ENCODE measurements around the gene PWP2. TPM values are rescaled to one million over a fixed set of nuclear protein-coding genes. Genes with fewer than 3 reads are reported as not detected.
"Not testable (repeated sequence)": the region's sequence is repeated elsewhere in the genome, so short reads cannot be mapped to it uniquely, and the experiment has no call there.

The PWP2 gene
- total RNA-seq, 2 experiments from 2014 or later: 4.5 to 12.2 TPM

- POLR2A ChIA-PET, H3K9me3 Mint-ChIP-seq: not testable (repeated sequence)
These were observed 14.9 kb downstream of the PWP2 start for GRCh38 chr21:44122131-44122530.

GRCh38 chr21:44127827-44128226, 20.6 kb downstream of the PWP2 start:
- H3K4me3 Mint-ChIP-seq; H3K4me1 Mint-ChIP-seq; DNase-seq; POLR2A ChIA-PET; H3K9me3 Mint-ChIP-seq; H3K27me3 Mint-ChIP-seq; H3K27ac Mint-ChIP-seq; ATAC-seq (ENCODE audit: low read depth); H3K36me3 Mint-ChIP-seq: not testable (repeated sequence)

More at GRCh38 chr21:44122131-44122530, 14.9 kb downstream of the PWP2 start:
- not testable (repeated sequence) for H3K27me3 Mint-ChIP-seq; H3K36me3 Mint-ChIP-seq; ATAC-seq (ENCODE audit: low read depth); H3K4me3 Mint-ChIP-seq; H3K4me1 Mint-ChIP-seq; DNase-seq; H3K27ac Mint-ChIP-seq

- H3K27ac Mint-ChIP-seq; H3K9me3 Mint-ChIP-seq; ATAC-seq (ENCODE audit: low read depth); POLR2A ChIA-PET; H3K36me3 Mint-ChIP-seq; H3K4me1 Mint-ChIP-seq; H3K27me3 Mint-ChIP-seq; H3K4me3 Mint-ChIP-seq; DNase-seq: not testable (repeated sequence)
These were observed 26.5 kb downstream of the PWP2 start for GRCh38 chr21:44133715-44134057.

GRCh38 chr21:44134732-44135131, 27.5 kb downstream of the PWP2 start:
- DNase-seq; ATAC-seq (ENCODE audit: low read depth); H3K27ac Mint-ChIP-seq; H3K4me1 Mint-ChIP-seq; H3K4me3 Mint-ChIP-seq; H3K27me3 Mint-ChIP-seq; H3K9me3 Mint-ChIP-seq; H3K36me3 Mint-ChIP-seq; POLR2A ChIA-PET: not testable (repeated sequence)

GRCh38 chr21:44138039-44138438, 30.8 kb downstream of the PWP2 start:
- H3K9me3 Mint-ChIP-seq, H3K27ac Mint-ChIP-seq, H3K36me3 Mint-ChIP-seq, H3K4me1 Mint-ChIP-seq, H3K27me3 Mint-ChIP-seq, POLR2A ChIA-PET, DNase-seq, H3K4me3 Mint-ChIP-seq: not testable (repeated sequence)
- ATAC-seq (ENCODE audit: low read depth): peak; percentile 43

- POLR2A ChIA-PET, H3K27me3 Mint-ChIP-seq, H3K36me3 Mint-ChIP-seq, H3K27ac Mint-ChIP-seq, H3K9me3 Mint-ChIP-seq, H3K4me3 Mint-ChIP-seq, H3K4me1 Mint-ChIP-seq: not testable (repeated sequence)
- ATAC-seq (ENCODE audit: low read depth): peak; percentile 37
- DNase-seq: peak; percentile 24
These were observed 32.8 kb downstream of the PWP2 start for GRCh38 chr21:44139787-44140551.

DNA sequence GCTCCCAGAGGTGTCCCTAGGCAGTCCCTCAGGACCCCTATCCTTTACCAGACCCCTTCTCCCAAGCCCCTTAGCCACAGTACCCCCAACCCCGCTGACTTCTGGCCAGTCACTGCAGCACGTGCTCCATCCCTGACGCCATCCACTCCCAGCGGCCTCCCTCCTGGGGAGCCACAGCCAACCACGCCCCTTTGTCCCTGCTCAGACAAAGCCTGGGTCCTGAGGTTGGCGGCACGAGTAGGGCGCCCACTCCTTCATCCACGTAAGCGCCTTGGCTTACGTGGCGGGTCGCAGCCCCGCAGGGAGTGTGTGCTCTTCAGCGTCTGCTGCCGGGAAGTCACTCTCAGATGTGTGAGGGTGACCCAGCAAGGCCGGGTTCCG, 33.3 kb downstream of the PWP2 start:
- ATAC-seq (ENCODE audit: low read depth); POLR2A ChIA-PET: not testable (repeated sequence)

GRCh38 chr21:44142470-44142869, 35.3 kb downstream of the PWP2 start:
- DNase-seq; H3K4me3 Mint-ChIP-seq; H3K36me3 Mint-ChIP-seq; H3K4me1 Mint-ChIP-seq; ATAC-seq (ENCODE audit: low read depth); H3K27me3 Mint-ChIP-seq; H3K9me3 Mint-ChIP-seq; POLR2A ChIA-PET; H3K27ac Mint-ChIP-seq: not testable (repeated sequence)

More for the DNA sequence above, 33.3 kb downstream of the PWP2 start:
- not testable (repeated sequence) for H3K4me1 Mint-ChIP-seq, H3K9me3 Mint-ChIP-seq, H3K4me3 Mint-ChIP-seq, DNase-seq, H3K27me3 Mint-ChIP-seq, H3K27ac Mint-ChIP-seq, H3K36me3 Mint-ChIP-seq

DNA sequence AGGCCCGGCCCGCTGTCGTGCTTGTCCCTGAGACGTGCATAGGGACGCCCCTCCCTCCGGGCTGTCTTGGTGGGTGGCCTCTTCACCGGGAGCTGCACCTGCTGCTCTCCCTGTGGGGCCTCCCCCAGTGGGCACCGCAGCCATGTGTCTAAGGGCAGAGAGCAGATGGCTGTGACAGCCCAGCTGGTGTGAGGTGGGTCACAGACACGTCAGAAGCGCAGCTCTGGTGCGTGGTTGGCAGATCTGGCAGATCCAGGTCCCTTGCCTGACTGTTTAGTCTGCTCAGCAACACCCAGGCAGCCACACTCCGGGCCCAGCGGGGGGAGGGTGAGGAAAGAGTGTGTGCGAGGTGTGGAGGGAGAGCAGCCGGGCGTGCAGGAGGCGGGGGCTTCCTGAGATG, 36.2 kb downstream of the PWP2 start:
- POLR2A ChIA-PET, H3K4me3 Mint-ChIP-seq, H3K27ac Mint-ChIP-seq, H3K36me3 Mint-ChIP-seq, H3K4me1 Mint-ChIP-seq, H3K9me3 Mint-ChIP-seq, H3K27me3 Mint-ChIP-seq, DNase-seq: not testable (repeated sequence)
- ATAC-seq (ENCODE audit: low read depth): peak; percentile 40

DNA sequence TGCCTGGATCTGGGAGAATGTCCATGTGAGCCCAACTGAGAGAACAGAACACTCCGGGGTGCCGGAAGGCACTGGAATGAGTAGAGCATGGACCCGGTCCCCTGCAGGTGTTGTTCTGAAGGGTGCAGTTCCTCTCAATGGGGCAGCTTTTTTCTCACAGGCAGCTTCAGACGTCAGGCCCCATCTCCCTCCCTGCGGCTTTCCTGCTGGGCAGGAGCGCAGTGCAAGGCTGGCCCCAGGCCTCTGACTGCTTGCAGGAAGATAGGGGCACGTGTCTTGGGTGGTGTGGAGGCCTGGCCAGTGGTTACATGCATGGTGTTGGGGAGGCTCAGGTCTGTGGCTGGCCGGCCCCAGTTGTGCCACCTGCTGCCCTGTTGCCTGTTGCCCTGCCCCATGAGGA, 36.8 kb downstream of the PWP2 start:
- H3K36me3 Mint-ChIP-seq; H3K27ac Mint-ChIP-seq; H3K4me1 Mint-ChIP-seq; H3K9me3 Mint-ChIP-seq; POLR2A ChIA-PET; H3K27me3 Mint-ChIP-seq; H3K4me3 Mint-ChIP-seq; DNase-seq; ATAC-seq (ENCODE audit: low read depth): not testable (repeated sequence)

- H3K4me1 Mint-ChIP-seq, H3K9me3 Mint-ChIP-seq, POLR2A ChIA-PET, H3K27ac Mint-ChIP-seq, H3K4me3 Mint-ChIP-seq, DNase-seq, H3K27me3 Mint-ChIP-seq, H3K36me3 Mint-ChIP-seq: not testable (repeated sequence)
- peak; percentile 51 for ATAC-seq (ENCODE audit: low read depth)
These were observed 37.8 kb downstream of the PWP2 start for GRCh38 chr21:44144784-44145602.

DNA sequence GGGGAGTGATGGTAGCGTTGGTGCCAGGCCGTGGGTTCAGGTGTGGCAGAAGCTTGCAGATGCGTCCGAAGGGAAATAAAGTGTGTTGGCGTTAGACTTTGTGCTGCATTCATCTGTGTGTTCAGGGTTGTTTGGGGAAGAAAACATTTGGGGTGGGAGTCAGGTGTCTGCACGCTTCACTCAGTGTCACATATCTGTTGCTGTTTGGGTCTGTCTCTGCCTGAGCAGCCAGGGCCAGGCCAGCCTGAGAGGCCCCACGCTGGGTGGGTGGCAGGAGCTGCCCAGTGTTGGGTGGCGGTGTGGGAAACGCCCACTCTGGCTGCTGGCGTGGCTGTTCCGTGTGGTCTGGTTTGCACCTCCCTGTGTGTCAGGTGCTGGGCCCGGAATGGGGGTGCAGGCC, 38.4 kb downstream of the PWP2 start:
- H3K36me3 Mint-ChIP-seq; H3K4me1 Mint-ChIP-seq; H3K27ac Mint-ChIP-seq; H3K9me3 Mint-ChIP-seq; H3K4me3 Mint-ChIP-seq; ATAC-seq (ENCODE audit: low read depth); H3K27me3 Mint-ChIP-seq; POLR2A ChIA-PET; DNase-seq: not testable (repeated sequence)

- H3K27ac Mint-ChIP-seq, H3K36me3 Mint-ChIP-seq, POLR2A ChIA-PET, DNase-seq, H3K27me3 Mint-ChIP-seq, H3K4me1 Mint-ChIP-seq, H3K4me3 Mint-ChIP-seq, H3K9me3 Mint-ChIP-seq: not testable (repeated sequence)
- ATAC-seq (ENCODE audit: low read depth): peak; percentile 38
These were observed 39.9 kb downstream of the PWP2 start for GRCh38 chr21:44147108-44147507.

DNA sequence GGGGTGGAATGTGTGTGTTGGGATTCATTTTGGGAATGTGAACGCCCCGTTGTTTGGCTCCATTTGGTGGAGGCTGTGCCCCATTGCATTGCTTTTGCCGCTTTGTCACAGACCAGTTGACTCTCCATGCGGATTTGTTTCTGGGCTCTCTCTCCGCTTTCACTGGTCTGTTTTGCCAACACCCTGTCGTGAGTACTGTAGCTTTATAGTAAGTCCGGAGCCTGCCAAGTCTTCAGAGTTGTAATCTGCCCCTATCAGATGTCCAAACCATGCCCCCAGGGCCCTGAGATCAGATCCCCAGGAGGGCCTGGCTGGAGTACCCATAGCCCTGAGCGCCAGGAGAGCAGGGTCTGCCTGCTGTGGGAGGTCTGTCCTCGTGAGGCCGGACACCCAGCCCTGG, 43.1 kb downstream of the PWP2 start:
- ATAC-seq (ENCODE audit: low read depth); H3K4me3 Mint-ChIP-seq; POLR2A ChIA-PET; DNase-seq; H3K9me3 Mint-ChIP-seq; H3K4me1 Mint-ChIP-seq; H3K27me3 Mint-ChIP-seq; H3K36me3 Mint-ChIP-seq; H3K27ac Mint-ChIP-seq: not testable (repeated sequence)
